SK-N-MC (cell line): ENCODE data around the gene IFT122.

Experiments
- EZH2 ChIP-seq: fragments of 200-600 bp; sonication (generic); IDR thresholded peaks from one replicate; pipeline ENCODE4 v1.6.1; 2017; ENCODE audit warnings: antibody characterized with exemption
- POLR2AphosphoS5 ChIP-seq: IDR thresholded peaks from 2 replicates; pipeline ENCODE4 v1.6.1; 2012; ENCODE audit warnings: mild to moderate bottlenecking, low read depth, low read length, borderline replicate concordance

- TF ChIP-seq POLR2AphosphoS5 (no peak), EZH2 (no peak)
Observed at GRCh38 chr3:129543156-129543790, 103.2 kb downstream of the IFT122 start, which contains the start of gene H1-8.
